Measurements from ENCODE around the gene ARHGAP42. TPM values are rescaled to one million over a fixed set of nuclear protein-coding genes. Genes with fewer than 3 reads are reported as not detected.

Gene ARHGAP42
- polyA plus RNA-seq, 1 donor (not counting 4 experiments of a cell fraction or from before 2014, with no cell fraction given) = 5.5 TPM

DNA sequence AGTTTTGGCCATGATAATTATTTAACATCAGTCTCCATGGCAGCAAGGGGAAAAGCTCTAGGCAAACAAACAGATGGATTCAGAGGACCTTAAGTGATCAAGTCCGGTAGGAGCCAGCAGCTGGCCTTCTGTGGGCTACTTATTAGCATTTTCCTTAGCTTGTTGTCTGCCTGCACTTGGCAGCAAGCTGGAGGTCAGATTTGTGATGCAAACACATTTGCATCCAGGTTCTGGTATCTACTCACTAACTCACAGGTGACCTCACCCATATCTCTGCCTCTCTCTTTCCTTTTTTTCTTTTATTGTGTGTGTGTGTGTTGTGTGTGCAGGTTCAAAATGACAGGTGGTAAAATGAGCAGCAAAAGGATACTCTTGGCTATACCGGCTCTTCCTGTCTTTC, 32.3 kb downstream of the ARHGAP42 start:
- Histone ChIP-seq H3K27me3 (ENCODE audit: control insufficient read depth, extremely low read depth, insufficient read depth, low read length) (no peaks in the 10 kb centered on the region), H3K9ac (ENCODE audit: control insufficient read depth, extremely low read depth, insufficient read depth, low read length) (no peak overlapping the region), H3K9me3 (ENCODE audit: control insufficient read depth, low read depth, low read length) (no peaks in the 10 kb centered on the region), H3K4me3 (ENCODE audit: control insufficient read depth in 2 of 3, extremely low read depth in 1 of 3, insufficient read depth in 2 of 3, low read depth in 1 of 3, low read length in 3 of 3) (no peak overlapping the region), H4K20me1 (ENCODE audit: control insufficient read depth, extremely low read depth, insufficient read depth, low read length) (no peaks in the 10 kb centered on the region), H3K79me2 (ENCODE audit: control insufficient read depth, insufficient read depth, low read length) (no peaks in the 10 kb centered on the region), H3K27ac (ENCODE audit: control insufficient read depth, insufficient read depth, low read length) (no peak overlapping the region), H2AFZ (ENCODE audit: control insufficient read depth, low read length) (no peak overlapping the region), H3K9me1 (ENCODE audit: control insufficient read depth, extremely low read depth, insufficient read depth, low read length) (no peaks in the 10 kb centered on the region), H3K4me2 (ENCODE audit: control insufficient read depth, extremely low read depth, insufficient read depth, low read depth, low read length) (peak overlapping the region; percentile 14), H3K4me1 (ENCODE audit: control insufficient read depth, extremely low read depth, insufficient read depth, low read length) (peaks cover 11% of the 10 kb centered on the region), H3K36me3 (ENCODE audit: control insufficient read depth in 2 of 2, extremely low read depth in 1 of 2, insufficient read depth in 2 of 2, low read length in 2 of 2) (no peaks in the 10 kb centered on the region)
- DNase-seq (ENCODE audit: low read depth, low spot score) (no peak), FAIRE-seq (no peak)
- dilution Hi-C loops (cut with MboI; ENCODE audit: extremely low pct_ligation_motif_present, low sequenced_read_pairs) = no loop called here
- TF ChIP-seq EZH2 (IDR thresholded peaks at IDR 0.05; ENCODE audit: low read length) = no peak
- no peak for TF ChIP-seq CTCF (optimal IDR thresholded peaks at IDR 0.05 in 1 of 3, IDR thresholded peaks at IDR 0.05 in 1 of 3, conservative IDR thresholded peaks at IDR 0.05 in 1 of 3; ENCODE audit: extremely low read depth in 1 of 3, insufficient read depth in 2 of 3, low read length in 3 of 3)

GRCh38 chr11:100719809-100720221, 32.7 kb downstream of the ARHGAP42 start:
- Histone ChIP-seq H3K4me3 (ENCODE audit: control insufficient read depth in 2 of 3, extremely low read depth in 1 of 3, insufficient read depth in 2 of 3, low read depth in 1 of 3, low read length in 3 of 3) (no peak overlapping the region), H3K9ac (ENCODE audit: control insufficient read depth, extremely low read depth, insufficient read depth, low read length) (no peak overlapping the region), H3K27ac (ENCODE audit: control insufficient read depth, insufficient read depth, low read length) (no peak overlapping the region), H3K27me3 (ENCODE audit: control insufficient read depth, extremely low read depth, insufficient read depth, low read length) (no peaks in the 10 kb centered on the region), H2AFZ (ENCODE audit: control insufficient read depth, low read length) (no peak overlapping the region), H3K36me3 (ENCODE audit: control insufficient read depth in 2 of 2, extremely low read depth in 1 of 2, insufficient read depth in 2 of 2, low read length in 2 of 2) (no peaks in the 10 kb centered on the region), H3K9me1 (ENCODE audit: control insufficient read depth, extremely low read depth, insufficient read depth, low read length) (no peaks in the 10 kb centered on the region), H3K4me2 (ENCODE audit: control insufficient read depth, extremely low read depth, insufficient read depth, low read depth, low read length) (peak overlapping the region; percentile 14), H3K4me1 (ENCODE audit: control insufficient read depth, extremely low read depth, insufficient read depth, low read length) (peaks cover 11% of the 10 kb centered on the region), H3K9me3 (ENCODE audit: control insufficient read depth, low read depth, low read length) (no peaks in the 10 kb centered on the region), H3K79me2 (ENCODE audit: control insufficient read depth, insufficient read depth, low read length) (no peaks in the 10 kb centered on the region), H4K20me1 (ENCODE audit: control insufficient read depth, extremely low read depth, insufficient read depth, low read length) (no peaks in the 10 kb centered on the region)
- dilution Hi-C loops (cut with MboI; ENCODE audit: extremely low pct_ligation_motif_present, low sequenced_read_pairs) = no loop called here
- FAIRE-seq = peak; percentile 90
- no peak for DNase-seq (ENCODE audit: low read depth, low spot score)
- TF ChIP-seq CTCF (optimal IDR thresholded peaks at IDR 0.05 in 1 of 3, IDR thresholded peaks at IDR 0.05 in 1 of 3, conservative IDR thresholded peaks at IDR 0.05 in 1 of 3; ENCODE audit: extremely low read depth in 1 of 3, insufficient read depth in 2 of 3, low read length in 3 of 3) (no peak), EZH2 (IDR thresholded peaks at IDR 0.05; ENCODE audit: low read length) (no peak)
